Stimulated activated CD4-positive, alpha-beta T cell treated with anti-CD3 and anti-CD28 coated beads, Interleukin-4, amount 100 ng/mL, for 4 hours (primary cell): Measurements from ENCODE around the gene GPR18.

Experiments used
- DNase-seq, 2 experiments: peaks; one replicate each; pipeline ENCODE4 v3.0.0-alpha.2; 2020

The GPR18 gene, protein sequence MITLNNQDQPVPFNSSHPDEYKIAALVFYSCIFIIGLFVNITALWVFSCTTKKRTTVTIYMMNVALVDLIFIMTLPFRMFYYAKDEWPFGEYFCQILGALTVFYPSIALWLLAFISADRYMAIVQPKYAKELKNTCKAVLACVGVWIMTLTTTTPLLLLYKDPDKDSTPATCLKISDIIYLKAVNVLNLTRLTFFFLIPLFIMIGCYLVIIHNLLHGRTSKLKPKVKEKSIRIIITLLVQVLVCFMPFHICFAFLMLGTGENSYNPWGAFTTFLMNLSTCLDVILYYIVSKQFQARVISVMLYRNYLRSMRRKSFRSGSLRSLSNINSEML

GRCh38 chr13:99258210-99258860, at the start of gene GPR18:
GPR18 (minus strand) TSS chr13:99258379; CDS start chr13:99255872, 2,507 bp downstream.
- DNase-seq: no peak

GRCh38 chr13:99307648-99308339, 49.6 kb upstream of the GPR18 start:
- peak; percentile 56 to 69 for DNase-seq

- DNase-seq: no peak
Observed at GRCh38 chr13:99307247-99307646, 49.1 kb upstream of the GPR18 start, which contains the start of gene GPR183. GPR183 (minus strand) TSS chr13:99307399; CDS start chr13:99296145, 11,254 bp downstream.

DNA sequence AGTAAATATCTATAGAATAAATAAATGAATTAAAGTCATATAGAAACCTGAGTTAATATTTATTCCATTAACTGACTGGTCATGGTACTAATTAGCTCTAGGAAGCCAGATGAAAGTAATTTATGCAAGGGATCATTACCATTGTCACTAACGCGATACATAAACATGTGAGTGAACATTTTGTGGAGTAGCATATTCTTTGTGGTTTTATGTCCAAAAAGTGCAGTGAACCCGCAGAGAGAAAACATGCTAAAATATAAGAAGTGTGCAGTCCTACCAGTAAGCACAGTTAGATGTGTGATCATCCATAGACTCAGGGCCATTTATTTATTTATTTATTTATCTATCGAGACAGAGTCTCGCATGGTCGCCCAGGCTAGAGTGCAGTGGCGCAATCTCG, 47.4 kb upstream of the GPR18 start:
- DNase-seq: no peak

DNA sequence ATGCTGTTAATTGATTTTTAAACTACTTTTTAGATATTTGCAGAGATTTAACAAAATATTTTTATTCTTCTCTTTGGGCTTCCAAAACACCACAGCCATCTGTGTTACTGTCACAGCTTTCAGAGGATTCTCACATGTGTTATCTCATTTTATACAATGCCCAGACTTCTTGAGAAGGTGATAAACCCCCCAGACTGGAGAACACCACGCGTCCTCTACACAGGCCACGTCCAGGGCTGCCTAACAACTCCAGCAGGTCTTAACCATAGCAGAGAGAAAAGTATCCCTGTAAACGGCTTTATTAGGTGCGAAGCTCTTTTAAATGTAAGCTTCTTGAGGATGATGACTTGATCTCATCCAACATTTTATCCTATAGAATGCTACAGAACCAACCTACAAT, 47.0 kb upstream of the GPR18 start:
- no peak for DNase-seq

GRCh38 chr13:99304541-99304940, 46.4 kb upstream of the GPR18 start:
- no peak for DNase-seq

- peak; percentile 32 to 46 for DNase-seq
Observed at GRCh38 chr13:99303863-99304521, 45.8 kb upstream of the GPR18 start.

DNA sequence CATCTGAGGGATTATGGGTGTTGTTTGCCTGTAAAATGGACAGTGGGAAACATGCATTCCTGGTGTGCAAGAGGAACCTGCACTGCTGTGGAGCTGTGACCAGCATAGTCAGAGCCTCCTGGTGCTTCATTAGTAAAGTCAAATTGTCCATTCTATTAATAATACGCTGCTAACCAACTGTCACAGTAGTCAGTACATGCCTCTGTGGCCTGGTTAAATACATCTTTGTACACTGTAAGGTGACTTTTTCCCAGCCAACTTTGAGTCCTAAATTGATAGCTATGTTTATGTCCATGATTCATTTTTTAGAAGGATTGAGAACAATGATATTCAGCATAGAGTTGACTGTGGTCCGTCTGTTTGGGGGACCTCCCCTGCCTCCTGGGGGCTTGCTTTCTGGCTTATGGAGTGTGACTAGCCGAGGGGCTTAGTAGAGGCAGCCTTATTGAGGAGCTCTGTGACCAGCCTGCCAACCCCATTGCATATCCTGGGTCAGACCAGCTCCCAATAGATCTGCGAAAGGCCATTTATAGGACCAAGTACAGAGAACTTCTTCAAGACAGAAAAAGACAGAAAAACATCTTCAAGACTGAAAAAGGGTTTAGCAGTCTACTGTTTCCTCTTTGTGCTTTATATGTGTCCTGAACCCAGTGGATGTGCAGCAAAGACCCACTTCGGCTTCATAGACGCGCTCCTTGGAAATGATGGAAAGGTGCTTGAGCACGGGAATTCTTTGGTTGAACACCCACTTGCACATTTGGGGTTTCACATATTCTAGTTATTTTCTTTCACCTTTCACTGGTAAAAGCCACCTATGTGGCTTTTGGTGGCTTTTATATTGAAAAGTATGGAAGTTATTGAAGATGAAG, 44.7 kb upstream of the GPR18 start:
- DNase-seq: no peak

DNA sequence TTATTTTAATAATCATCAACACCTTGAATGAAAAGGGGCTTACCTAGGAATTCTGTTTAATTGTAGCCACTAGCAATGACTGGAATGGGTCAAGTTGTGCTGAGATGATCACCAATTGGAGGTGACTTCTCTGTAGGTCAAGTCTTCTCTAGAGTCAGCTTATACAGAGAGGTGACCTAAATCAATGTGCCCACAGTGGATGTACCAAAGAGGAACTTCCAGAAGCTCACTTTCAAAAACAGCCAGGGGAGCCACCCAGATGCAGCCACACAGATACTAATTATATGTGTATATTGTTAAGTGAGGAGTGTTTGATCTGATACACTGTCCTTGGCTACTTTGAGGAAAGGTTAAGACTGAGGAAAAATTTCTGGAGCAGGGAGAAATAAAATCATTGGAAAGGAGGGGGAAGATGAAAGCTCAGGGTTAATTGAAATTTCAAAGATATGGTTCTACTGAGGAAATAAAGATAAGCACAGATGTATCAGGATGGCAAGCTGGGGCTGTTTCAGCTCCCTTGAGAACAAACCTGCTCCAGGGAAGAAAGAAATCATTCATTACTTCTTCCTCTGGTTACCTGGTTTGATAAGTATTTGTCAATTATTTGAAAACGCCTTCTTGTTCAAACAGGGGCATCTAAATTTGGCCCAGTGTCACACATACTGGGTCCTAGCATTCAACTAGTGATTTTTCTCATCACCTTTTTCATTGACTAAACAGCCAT, 43.9 kb upstream of the GPR18 start:
- DNase-seq: no peak

DNA sequence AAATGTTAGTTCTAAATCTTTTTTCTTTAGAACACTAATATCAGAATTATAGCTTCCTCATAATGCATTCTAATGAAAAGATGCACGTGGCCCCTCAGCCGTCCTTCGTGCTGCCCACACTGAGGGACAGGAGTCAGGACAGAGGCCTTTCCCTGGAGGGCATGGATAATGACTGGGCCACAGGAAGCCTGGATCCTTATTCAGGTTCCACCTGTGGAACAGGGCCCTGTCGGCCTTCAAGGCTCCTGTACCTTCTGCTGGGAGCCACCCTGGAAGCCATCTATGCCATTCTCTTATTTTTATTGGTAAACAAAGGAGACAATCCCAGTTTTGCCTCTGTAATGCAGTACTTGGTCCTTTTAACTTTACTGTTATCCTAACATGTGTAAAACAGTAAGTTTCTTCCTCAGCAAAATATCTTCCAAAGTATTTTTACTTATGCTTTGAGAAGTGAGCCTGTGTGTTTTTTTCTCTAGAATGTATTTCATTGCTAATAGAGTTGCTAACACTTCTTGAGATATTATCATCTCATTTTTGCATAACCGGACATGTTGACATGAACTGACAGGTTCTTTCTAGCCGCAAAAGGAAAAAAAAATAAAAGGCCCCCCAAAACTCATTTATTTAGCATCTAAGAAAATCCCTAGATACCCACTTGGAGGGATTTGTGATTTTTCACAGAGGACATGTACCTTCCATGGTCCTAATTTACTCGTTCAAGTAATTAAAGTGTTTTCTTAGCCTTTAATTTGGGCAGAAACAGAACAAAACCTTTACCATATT, 43.1 kb upstream of the GPR18 start:
- DNase-seq: no peak

GRCh38 chr13:99299920-99300341, 41.8 kb upstream of the GPR18 start:
- no peak for DNase-seq

- DNase-seq: no peak
Observed at GRCh38 chr13:99299256-99299919, 41.2 kb upstream of the GPR18 start.

DNA sequence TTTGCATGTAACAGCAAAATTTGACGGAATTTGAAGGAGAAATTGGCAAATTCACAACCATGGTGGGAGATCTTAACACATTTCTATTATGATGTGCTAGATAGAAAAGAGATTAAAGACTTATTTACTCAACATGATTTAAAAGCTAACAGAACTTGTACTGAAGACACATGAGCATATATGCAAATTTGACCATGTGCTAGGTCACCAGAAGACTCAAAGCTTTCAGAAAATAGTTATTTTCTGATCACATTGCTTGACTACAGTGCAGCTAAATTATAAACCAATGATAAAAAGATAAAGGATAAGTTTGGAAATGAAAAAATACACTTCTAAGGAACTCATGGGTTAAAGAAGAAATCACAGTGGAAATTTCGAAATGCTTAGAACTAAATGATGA, 39.9 kb upstream of the GPR18 start:
- no peak for DNase-seq

DNA sequence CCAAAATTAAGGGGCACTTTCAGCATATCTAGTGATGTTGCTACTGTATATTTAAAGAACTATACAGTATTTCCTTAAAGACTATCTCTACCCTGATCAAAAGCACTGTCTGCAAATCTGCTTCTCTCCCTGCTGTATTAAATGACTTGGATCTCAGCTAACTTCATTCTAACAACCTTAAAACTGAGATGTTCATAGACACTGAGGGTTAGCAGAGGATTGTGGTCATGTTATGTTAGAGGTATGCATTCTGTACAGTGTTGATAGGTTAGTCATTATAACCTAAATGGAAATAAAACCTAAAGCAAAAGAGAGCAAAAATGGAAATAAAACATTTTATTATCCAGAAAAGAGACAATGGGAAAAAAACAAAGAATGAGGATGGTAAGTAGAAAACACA, 39.2 kb upstream of the GPR18 start:
- no peak for DNase-seq

GRCh38 chr13:99296398-99296797, 38.2 kb upstream of the GPR18 start:
- no peak for DNase-seq

DNA sequence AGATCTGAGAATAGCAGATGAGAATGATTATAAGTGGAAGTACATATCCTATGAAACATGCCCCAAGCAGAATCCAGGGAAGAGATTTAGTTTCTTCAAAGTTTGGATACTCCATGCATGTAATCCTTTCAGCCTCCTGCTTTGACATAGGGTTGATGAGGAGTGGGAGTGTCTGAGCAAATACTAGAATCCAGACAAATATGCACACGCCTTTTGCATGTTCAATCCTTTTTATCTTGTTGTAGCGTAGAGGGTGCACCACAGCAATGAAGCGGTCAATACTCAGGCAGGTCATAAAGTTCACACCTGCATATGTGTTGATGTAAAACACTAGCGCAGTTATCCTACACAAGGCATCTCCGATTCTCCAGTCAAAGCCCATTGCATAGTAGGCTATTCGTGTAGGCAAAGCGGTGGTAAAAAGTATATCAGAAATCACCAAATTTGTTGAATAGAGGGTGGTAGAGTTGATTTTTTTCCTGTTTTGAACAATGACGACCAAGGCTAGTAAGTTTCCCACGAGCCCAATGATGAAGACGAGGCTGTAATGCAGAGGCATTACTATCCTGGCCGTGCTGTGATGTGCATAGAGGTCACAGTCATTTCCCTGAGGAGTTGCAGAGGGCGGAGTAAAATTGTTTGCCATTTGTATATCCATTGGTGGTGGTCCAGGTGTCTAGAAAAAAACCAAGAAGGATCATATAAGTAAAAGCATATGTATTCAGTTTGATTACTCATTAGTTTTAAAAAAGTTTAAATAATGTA, 37.5 kb upstream of the GPR18 start:
- no peak for DNase-seq

GRCh38 chr13:99294958-99295357, 36.8 kb upstream of the GPR18 start:
- no peak for DNase-seq

- DNase-seq: no peak
Observed at GRCh38 chr13:99294198-99294597, 36.0 kb upstream of the GPR18 start.

DNA sequence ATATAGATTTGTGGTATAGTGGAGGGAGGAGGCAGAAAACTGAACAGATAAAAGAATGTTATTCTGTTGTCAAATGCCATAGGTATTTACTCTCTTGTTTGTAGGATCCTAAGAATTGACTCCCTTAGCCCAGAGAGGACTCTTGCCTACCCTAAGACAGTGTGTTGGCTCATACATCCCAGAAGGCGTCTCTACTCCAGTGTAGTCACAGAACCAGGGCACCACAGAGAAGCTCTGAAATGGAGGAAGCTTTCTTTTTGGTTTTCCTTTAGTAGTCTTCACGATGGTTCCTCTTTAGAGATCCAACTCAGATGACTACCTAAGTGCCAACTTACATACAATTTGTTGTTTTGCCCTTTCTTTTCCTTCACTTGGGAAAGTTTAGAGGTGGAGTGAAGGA, 35.0 kb upstream of the GPR18 start:
- DNase-seq: no peak
